Measurements from ENCODE around the gene WFIKKN2.

The WFIKKN2 gene

DNA sequence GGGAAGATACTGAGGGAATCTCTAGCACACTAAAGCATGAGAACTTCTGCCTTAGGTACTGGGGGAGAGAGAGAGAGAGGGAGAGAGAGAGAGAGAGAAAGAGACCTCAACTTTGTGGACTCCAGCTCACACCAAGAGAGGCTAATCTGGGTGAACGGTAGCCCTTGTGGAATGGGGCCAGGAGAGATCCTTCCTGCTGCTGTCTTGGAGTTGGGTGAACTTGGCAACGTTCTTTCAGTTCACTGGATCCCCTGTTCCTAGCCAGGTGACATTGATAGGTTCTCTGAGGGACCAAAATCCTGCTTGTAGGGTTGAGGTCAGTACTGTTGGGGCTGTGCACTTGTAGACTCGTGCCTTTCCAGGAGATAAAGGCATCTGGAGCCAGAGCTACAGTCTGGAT lies 26.5 kb upstream of the WFIKKN2 start:
- TF ChIP-seq CTCF (IDR thresholded peaks at IDR 0.05; ENCODE audit: low read length, missing control alignments) = no peak
- no peak for DNase-seq (ENCODE audit: low read depth)
- H3K4me3 ChIP-seq (replicated peaks; ENCODE audit: low read depth, low read length) = no peak overlapping the region

GRCh38 chr17:50813583-50813982 lies 21.8 kb upstream of the WFIKKN2 start:
- DNase-seq (ENCODE audit: low read depth) = no peak
- TF ChIP-seq CTCF (IDR thresholded peaks at IDR 0.05; ENCODE audit: low read length, missing control alignments) = no peak
- no peak overlapping the region for H3K4me3 ChIP-seq (replicated peaks; ENCODE audit: low read depth, low read length)

DNA sequence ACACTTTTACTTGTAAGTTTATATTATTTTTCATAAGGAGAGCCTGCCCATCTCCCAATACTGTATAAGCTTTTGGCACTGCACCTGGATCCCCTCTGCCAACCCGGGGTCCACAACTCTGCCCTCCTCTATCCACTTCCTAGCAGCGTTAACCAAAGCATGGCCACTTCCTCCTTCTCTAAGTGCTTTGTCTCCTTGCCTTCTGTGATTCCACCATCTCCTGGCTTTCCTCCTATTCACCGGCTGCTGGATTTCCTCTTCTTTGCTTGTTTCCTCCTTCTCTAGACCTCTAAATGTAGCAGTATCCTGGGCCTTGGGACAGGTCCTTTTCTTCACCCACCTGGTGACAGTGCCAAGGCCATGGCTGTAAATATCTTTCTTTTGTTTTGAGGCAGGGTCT lies 20.0 kb upstream of the WFIKKN2 start:
- TF ChIP-seq CTCF (IDR thresholded peaks at IDR 0.05; ENCODE audit: low read length, missing control alignments) = no peak
- H3K4me3 ChIP-seq (replicated peaks; ENCODE audit: low read depth, low read length) = no peak overlapping the region
- DNase-seq (ENCODE audit: low read depth) = no peak

DNA sequence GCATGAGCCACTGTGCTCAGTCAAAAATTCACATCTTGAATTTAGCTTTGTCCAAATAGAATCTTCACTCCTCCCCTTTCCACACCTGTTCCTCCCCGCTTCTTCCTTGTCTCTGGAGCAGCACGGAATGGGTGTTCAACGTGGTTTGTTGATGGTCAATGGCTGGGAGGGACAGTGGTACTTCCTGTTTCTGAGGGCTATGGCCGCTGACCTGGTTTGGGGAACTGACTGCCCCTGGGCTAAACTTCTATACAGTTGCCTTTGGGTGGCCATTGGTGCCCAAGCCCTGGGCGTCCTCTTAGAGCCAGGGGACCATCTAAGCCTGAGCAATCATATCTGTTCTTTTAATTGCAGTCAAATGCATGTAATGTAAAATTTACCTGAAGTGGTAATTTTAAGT lies 19.1 kb upstream of the WFIKKN2 start:
- H3K4me3 ChIP-seq (replicated peaks; ENCODE audit: low read depth, low read length) = no peak overlapping the region
- no peak for TF ChIP-seq CTCF (IDR thresholded peaks at IDR 0.05; ENCODE audit: low read length, missing control alignments)
- no peak for DNase-seq (ENCODE audit: low read depth)

DNA sequence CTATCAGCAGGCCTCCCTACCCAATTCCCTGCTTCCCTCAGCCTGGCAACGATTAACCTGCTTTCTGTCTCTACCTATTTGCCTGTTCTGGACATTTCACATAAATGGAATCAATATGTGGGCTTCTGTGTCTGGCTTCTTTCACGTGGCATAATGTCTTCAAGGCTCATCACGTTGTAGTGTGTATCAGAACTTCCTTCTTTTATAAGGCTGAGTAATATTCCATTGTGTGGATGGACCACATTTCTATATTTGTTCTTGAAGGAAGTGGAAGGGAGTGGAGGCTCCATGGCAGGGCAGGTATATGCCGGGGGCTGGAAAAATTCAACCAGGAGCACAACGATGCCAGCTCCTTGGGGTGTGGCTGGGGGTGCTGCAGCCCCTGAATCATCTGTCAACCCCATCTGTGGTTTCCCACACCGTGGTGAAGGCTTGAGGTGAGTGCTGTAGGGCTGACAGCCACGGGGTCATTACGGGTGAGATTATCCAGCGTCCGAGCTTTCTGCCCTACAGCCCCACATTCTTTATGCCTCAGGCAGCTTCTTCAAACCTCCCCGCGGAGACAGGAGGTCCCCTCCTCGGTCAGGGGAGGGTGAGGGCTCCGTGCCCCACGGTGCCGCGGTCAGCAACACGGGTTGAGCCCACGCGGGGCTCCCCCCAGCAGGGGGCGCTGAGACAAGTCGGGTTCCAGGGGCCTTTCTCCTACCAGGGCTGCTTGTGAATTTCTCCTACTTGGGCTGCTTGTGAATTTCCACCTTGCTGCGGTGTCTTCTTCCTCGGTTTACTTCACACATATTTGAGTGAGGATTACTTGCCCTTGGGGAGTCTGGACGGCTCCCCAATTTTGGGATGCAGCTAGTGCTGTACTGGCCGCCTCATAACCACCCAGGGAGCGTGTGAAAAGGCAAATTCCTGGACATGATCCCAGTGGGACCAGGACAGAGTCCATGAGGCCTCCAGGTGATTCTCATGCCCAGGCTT lies 18.3 kb upstream of the WFIKKN2 start:
- DNase-seq (ENCODE audit: low read depth) = peak; percentile 31

DNA sequence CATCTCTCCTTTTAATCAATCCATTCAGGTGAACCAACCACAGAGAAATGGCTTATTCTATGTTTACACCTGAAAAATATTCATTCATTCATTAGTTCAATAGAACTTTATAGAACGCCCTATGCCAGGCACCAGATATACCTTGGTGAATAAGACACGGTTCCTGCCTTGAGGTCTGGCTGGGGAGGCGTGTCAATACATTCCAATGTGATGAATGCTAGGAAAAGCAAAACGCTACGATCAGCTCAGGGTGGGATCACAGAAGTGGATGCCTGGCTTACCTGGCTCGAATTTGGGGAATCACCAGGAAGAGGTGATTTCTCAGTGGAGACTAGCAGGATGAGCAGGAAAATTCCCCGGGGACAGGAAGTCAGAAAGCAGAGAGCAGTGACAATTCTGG lies 17.5 kb upstream of the WFIKKN2 start:
- no peak for DNase-seq (ENCODE audit: low read depth)
- H3K4me3 ChIP-seq (replicated peaks; ENCODE audit: low read depth, low read length) = no peak overlapping the region
- no peak for TF ChIP-seq CTCF (IDR thresholded peaks at IDR 0.05; ENCODE audit: low read length, missing control alignments)

More for the DNA sequence above, 18.3 kb upstream of the WFIKKN2 start:
- H3K4me3 ChIP-seq (replicated peaks; ENCODE audit: low read depth, low read length) = no peak overlapping the region
- peak; percentile 70 for TF ChIP-seq CTCF (IDR thresholded peaks at IDR 0.05; ENCODE audit: low read length, missing control alignments)

GRCh38 chr17:50818261-50818660 lies 17.1 kb upstream of the WFIKKN2 start:
- no peak for TF ChIP-seq CTCF (IDR thresholded peaks at IDR 0.05; ENCODE audit: low read length, missing control alignments)
- no peak overlapping the region for H3K4me3 ChIP-seq (replicated peaks; ENCODE audit: low read depth, low read length)

More at GRCh38 chr17:50818261-50818660, 17.1 kb upstream of the WFIKKN2 start:
- DNase-seq (ENCODE audit: low read depth) = no peak

Measured in fibroblast of pulmonary artery (primary cell).